Activated effector memory CD4-positive, alpha-beta T cell treated with anti-CD3 and anti-CD28 coated beads, Interleukin-2, amount 50 U/mL, for 16 hours (primary cell): ENCODE data around the gene ADGRB3.

Source experiments
- DNase-seq: peaks from one replicate; pipeline ENCODE4 v3.0.0-alpha.2; 2020

The ADGRB3 gene

GRCh38 chr6:68709882-68710281, 74.8 kb downstream of the ADGRB3 start:
- no peak for DNase-seq

DNA sequence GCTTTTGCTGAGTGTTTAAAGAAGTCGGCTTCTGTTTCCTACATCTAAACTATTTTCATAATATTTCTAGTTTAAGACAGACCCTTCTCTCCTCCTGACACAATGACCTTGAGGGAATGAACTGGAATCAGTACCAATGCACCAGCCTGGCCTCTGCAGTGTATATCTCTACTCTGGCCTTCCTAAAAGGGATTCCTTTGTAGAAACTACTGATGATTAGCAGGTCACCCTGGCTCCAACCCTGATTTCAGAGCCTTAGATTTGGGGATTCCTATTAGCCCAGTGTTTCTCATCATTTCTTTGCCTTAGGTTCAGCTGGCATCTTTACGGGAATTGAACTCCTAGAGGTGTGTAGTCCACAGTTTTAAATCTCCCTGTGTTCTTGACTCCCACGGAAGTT, 75.4 kb downstream of the ADGRB3 start:
- no peak for DNase-seq

GRCh38 chr6:68710916-68711315, 75.8 kb downstream of the ADGRB3 start:
- no peak for DNase-seq

DNA sequence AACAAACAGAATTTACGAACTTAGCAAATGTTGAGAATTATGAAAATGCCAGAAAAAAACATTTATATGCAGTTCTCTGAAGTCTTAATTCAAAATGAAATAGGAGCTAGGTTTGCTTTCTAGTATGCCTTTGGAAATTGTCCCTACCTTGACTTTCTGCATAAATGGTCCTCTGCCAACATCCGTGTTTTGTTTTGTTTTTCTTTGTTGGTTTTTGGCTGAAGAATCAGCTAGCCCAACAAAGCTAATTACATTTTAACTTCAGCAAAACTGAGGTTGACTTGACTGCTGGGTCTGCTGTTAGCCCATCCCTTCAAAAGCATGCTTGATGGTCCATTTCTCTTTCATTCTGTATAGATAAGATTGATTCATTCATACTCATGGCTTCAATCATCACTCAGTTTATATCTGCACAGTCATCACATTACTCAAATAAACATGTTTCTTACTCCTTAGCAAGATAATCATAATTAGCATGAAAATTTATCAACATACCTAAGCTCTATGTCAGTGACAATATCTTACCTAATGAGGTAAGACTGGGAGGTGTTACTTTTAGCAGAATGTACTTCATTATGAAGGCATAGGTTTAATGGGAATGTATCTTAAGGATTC, 76.4 kb downstream of the ADGRB3 start:
- no peak for DNase-seq

GRCh38 chr6:68716620-68717019, 81.5 kb downstream of the ADGRB3 start:
- DNase-seq = no peak

GRCh38 chr6:68718385-68719073, 83.4 kb downstream of the ADGRB3 start:
- DNase-seq = no peak

GRCh38 chr6:68719761-68720160, 84.7 kb downstream of the ADGRB3 start:
- DNase-seq = no peak

DNA sequence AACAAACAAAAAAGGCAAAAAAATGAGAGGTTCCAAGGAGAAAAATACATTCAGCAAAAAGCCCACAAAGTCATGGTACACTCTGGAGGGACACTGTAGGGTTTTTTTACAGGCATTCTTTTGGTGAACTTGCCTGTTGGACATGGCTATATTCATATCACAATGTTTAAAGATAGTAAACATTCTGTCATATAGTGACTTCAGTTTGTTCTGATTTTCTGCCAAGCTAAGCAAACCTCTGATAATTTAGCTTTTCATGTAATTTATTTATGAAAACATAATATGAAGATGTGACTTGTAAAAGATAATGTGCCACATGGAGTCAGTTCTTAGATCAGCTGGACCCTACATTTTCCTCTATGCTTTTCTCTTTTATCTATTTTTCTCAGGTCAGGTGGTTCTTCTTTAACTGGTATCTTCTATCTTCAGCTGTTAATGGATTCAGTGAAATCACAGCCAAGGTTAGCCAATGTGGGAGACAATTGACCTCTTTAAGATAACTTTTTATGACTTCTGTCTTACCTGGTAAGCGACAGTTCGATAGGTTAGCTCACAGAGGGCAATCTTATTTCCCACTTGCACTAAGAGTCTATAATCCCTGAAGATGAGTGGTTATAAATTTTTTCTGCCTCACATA, 87.9 kb downstream of the ADGRB3 start:
- DNase-seq = no peak

- no peak for DNase-seq
Measured at GRCh38 chr6:68724060-68724459, 89.0 kb downstream of the ADGRB3 start.

GRCh38 chr6:68726337-68726736, 91.3 kb downstream of the ADGRB3 start:
- DNase-seq = no peak

DNA sequence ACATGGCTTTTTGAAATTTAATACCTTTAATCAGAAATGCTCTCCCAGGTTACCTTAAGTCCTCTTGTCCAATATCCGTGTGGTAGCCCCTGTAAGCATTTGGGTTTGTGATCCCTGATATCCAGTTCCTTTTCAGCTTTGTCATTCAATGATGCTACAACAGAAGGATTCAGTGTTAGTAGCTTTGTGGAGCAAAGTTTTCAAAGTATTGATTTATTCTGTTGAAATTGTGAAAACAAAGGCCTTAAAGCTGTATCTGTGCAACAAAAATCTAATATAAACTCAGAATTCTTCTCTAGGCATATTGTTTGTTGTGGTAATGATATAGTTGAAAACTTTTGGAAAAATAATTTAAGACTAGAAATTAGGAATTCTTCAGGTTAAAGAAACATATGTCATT, 91.9 kb downstream of the ADGRB3 start:
- no peak for DNase-seq

GRCh38 chr6:68727699-68728098, 92.6 kb downstream of the ADGRB3 start:
- no peak for DNase-seq

- DNase-seq = no peak
Measured at GRCh38 chr6:68728159-68728979, 93.3 kb downstream of the ADGRB3 start.

DNA sequence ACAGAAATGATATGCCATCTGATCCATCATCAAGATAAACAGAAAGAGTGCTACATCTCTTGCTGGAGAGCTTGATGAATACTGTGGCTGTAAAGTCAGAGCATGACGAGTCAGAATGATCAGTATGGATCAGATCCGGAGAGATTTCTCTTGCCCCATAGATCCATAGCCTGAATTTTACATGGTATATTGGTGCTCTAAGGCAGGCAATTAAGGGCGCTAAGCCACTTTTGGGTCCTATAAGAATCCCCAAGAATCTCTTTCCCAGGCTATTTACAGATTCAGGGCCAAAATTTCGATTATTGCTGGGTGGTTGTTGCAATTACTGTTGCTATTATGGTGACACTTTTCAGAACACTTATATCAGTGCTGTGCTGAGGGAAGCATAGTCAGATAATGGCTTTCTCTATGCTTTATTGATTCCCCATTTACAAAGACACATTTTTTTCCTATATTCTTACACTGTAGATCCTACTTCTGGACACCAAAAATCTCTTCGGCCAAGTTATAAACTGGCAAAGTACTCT, 94.4 kb downstream of the ADGRB3 start:
- no peak for DNase-seq

GRCh38 chr6:68730291-68731054, 95.4 kb downstream of the ADGRB3 start:
- DNase-seq = no peak

DNA sequence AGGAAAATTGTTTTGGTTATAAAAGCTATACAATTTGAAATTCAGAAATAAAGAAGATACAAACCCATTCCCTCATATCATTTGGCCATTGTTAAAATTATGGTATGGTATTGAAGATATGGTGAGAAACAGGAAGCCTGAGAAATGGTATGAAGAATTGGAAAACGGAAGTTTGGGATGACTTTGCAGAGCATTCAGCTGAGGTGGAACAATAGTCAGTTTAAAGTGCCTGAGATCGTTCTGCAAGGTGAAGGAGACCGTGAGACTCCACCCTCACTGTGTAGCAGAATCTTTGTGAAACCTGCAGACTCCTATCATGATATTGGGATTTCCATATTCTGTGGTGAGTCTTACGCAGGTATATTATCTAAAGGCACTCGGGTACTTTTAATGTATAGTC, 97.3 kb downstream of the ADGRB3 start:
- no peak for DNase-seq

DNA sequence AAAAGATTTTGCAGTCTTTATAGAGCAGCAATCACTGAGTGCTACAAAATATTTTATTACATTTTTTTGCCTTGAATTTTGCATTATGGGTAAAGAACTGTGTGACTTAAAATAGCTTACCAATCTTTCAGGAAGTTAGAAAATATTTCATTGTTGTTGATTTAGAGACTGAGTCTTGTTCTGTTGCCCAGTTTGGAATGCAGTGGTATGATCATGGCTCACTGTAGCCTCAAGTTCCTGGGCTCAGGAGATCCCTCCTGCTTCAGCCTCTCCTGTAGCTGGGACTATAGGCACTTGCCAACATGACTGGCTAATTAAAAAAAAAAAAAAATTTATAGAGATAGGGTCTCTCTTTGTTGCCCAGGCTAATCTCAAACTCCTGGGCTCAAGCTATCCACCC, 100.8 kb downstream of the ADGRB3 start:
- no peak for DNase-seq

DNA sequence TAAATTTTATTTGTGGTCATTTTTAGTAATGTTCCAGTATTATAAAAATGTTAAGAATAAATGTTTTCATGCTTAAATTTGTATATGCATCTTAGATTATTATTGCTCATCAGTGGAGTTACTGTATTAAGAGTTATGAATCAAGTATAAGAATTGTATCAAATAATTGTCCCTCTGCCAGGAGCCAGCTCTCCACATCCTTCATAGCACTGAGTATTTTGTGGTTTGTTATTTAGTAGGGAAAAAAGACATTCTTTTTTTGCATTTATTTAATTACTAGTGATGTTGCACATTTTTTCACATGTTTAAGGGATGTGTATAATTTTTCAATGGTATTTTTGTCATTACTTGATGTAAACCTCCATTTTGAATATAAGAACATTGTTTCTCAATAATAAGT, 102.0 kb downstream of the ADGRB3 start:
- no peak for DNase-seq

- no peak for DNase-seq
Measured at GRCh38 chr6:68738039-68738438, 103.0 kb downstream of the ADGRB3 start.

- no peak for DNase-seq
Measured at GRCh38 chr6:68740828-68741500, 105.9 kb downstream of the ADGRB3 start.

- no peak for DNase-seq
Measured at GRCh38 chr6:68741501-68742386, 106.7 kb downstream of the ADGRB3 start.
